GM18517 (cell line): ENCODE measurements around the gene ACTL6B.

Experiments
- ATAC-seq: cut with Tn5 transposase; IDR thresholded peaks from one replicate; pipeline ENCODE4 v1.9.1; 2021; ENCODE audit warnings: mild to moderate bottlenecking, moderate library complexity; ENCODE audit not compliant: unreplicated experiment

The ACTL6B gene

GRCh38 chr7:100683659-100684533 is 27.6 kb upstream of the ACTL6B start:
- no peak for ATAC-seq

- ATAC-seq, result no peak
These were observed 26.9 kb upstream of the ACTL6B start for GRCh38 chr7:100682991-100683658.

GRCh38 chr7:100682228-100682741 is 26.0 kb upstream of the ACTL6B start:
- no peak for ATAC-seq

- no peak for ATAC-seq
These were observed 25.4 kb upstream of the ACTL6B start for GRCh38 chr7:100681491-100682227.

- ATAC-seq, result no peak
These were observed 24.5 kb upstream of the ACTL6B start for GRCh38 chr7:100680576-100681271.

GRCh38 chr7:100679927-100680575 is 23.8 kb upstream of the ACTL6B start:
- no peak for ATAC-seq

- ATAC-seq, result no peak
These were observed 23.1 kb upstream of the ACTL6B start for GRCh38 chr7:100679129-100679926.

GRCh38 chr7:100678291-100678984 is 22.2 kb upstream of the ACTL6B start:
- ATAC-seq, result no peak

- ATAC-seq, result no peak
These were observed 21.3 kb upstream of the ACTL6B start for GRCh38 chr7:100677308-100678267.

GRCh38 chr7:100676501-100677306 is 20.5 kb upstream of the ACTL6B start:
- no peak for ATAC-seq

GRCh38 chr7:100675581-100676350 is 19.5 kb upstream of the ACTL6B start:
- ATAC-seq, result peak; percentile 39

GRCh38 chr7:100675105-100675451 is 18.8 kb upstream of the ACTL6B start:
- ATAC-seq, result no peak

- no peak for ATAC-seq
These were observed 18.3 kb upstream of the ACTL6B start for GRCh38 chr7:100674411-100675104.

- ATAC-seq, result no peak
These were observed 17.7 kb upstream of the ACTL6B start for GRCh38 chr7:100673942-100674410.

- ATAC-seq, result peak; percentile 68
These were observed 17.2 kb upstream of the ACTL6B start, which contains the start of gene GNB2 for GRCh38 chr7:100673302-100673941. TSS of gene GNB2 (plus strand) at chr7:100673740. CDS start at chr7:100676266, 2,526 bp downstream.
